Stomach (tissue), 9 donors: ENCODE data around the gene SERPINA4. TPM values are rescaled to one million over a fixed set of nuclear protein-coding genes. Genes with fewer than 3 reads are reported as not detected.
A peak's percentile ranks its signal among the peaks of the same experiment; 100 is the strongest.

Source experiments
- DNase-seq, 2 donors: peaks; one replicate each; pipeline versions ENCODE4 v3.0.0 to v3.0.0-alpha.2; 2013 to 2019
- H3K27ac ChIP-seq, 5 donors: fragments of 200-600 bp in 4 of 5; sonication (generic) in 4 of 5; one replicate each; pipeline ENCODE4 v1.5.1; 2013 to 2019; ENCODE audit warnings: mild to moderate bottlenecking in 1 of 5, moderate library complexity in 1 of 5
- H3K27me3 ChIP-seq, 3 donors: fragments of 200-600 bp; sonication (generic); one replicate each; pipeline ENCODE4 v1.5.1; 2017 to 2019; ENCODE audit warnings: mixed run types in 1 of 3
- H3K36me3 ChIP-seq, 4 donors: fragments of 200-600 bp; sonication (generic); 1 replicate in 3 of 4; 2 replicates in 1 of 4; pipeline ENCODE4 v1.5.1; 2016 to 2019
- H3K4me1 ChIP-seq, 4 donors: fragments of 200-600 bp; sonication (generic); one replicate each; pipeline ENCODE4 v1.5.1; 2016 to 2019
- H3K4me3 ChIP-seq, 4 donors: fragments of 200-600 bp; sonication (generic) in 3 of 4; one replicate each; pipeline ENCODE4 v1.5.1; 2016 to 2019; ENCODE audit warnings: mild to moderate bottlenecking in 1 of 4
- H3K9me3 ChIP-seq, 4 donors: fragments of 200-600 bp; sonication (generic); one replicate each; pipeline ENCODE4 v1.5.1; 2016 to 2019
- EP300 ChIP-seq: sonication (generic); formaldehyde crosslinking; IDR thresholded peaks from one replicate; pipeline ENCODE4 v1.6.1; 2017; ENCODE audit warnings: antibody characterized with exemption
- POLR2A ChIP-seq, 4 donors: fragments of 450-650 bp; IDR thresholded peaks; one replicate each; pipeline ENCODE4 v1.6.1; 2016; ENCODE audit warnings: antibody characterized with exemption in 4 of 4, control low read depth in 2 of 4, mild to moderate bottlenecking in 1 of 4, moderate library complexity in 1 of 4
- POLR2AphosphoS5 ChIP-seq, 3 donors: sonication (generic); formaldehyde crosslinking; IDR thresholded peaks; one replicate each; pipeline ENCODE4 v1.6.1; 2016; ENCODE audit warnings: antibody characterized with exemption in 3 of 3
- WGBS, 5 donors: extraction: QIAGEN DNeasy Blood & Tissue Kit in 3 of 5; methylation state at CpG; one replicate each; pipeline versions ENCODE4 v1.1.5 to v1.1.7; 2013 to 2018; 5-methylcytosine and 5-hydroxymethylcytosine counted together
- intact Hi-C: fragments of 100-400 bp; cut with DNase I; formaldehyde crosslinking; loops from one replicate; pipeline ENCODE4 v1.15.1; 2023; ENCODE audit warnings: low total_unique reads
- polyA plus RNA-seq, 3 donors: library from polyadenylated mRNA; stranded (reverse); fragments of 200-250 nt; gene quantifications; one replicate each; pipeline ENCODE4 v1.2.3, GENCODE V29; 2013
- total RNA-seq, 5 donors: library from RNA; depleted of rRNA; stranded (reverse); fragments of >200 nt; gene quantifications; one replicate each; pipeline versions ENCODE4 v1.1.0 to v1.2.3, GENCODE V29; 2014 to 2016
- TF ChIP-seq, protein P1 (sequence below), 7 experiments: fragments of 450-650 bp in 4 of 7; fragments of 200-600 bp in 3 of 7; sonication (generic) in 3 of 7; IDR thresholded peaks; one replicate each; pipeline ENCODE4 v1.5.1; 2016 to 2019; ENCODE audit warnings: antibody characterized with exemption in 7 of 7, control low read depth in 2 of 7, mild to moderate bottlenecking in 1 of 7
- donor health status: healthy with polysubstance abuse.
- donor health status: Bipolar disorder and iron deficiency.
- donor health status: healthy.

SERPINA4 gene
- total and polyA plus RNA-seq, 8 donors, result 4.7 to 27.5 (median 14.2) TPM; not detected in 2

DNA sequence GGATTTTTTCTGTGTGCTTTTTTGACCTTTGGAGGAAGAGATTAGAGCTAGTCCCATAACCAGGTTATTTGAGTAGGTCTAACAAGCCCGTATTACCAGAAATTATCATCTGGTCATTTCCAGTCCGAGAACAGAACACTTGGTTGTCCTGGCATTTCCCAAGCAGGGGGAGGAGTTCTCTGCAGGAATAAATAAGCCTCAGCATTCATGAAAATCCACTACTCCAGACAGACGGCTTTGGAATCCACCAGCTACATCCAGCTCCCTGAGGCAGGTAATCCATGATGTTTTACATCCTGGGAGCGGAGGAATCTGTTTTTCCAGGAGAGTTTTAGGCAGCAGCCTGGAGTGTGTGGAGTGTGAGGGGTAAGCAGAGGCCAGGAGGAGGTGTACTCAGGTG, 50.9 kb downstream of the SERPINA4 start, which contains the start of gene SERPINA3:
TSS of gene SERPINA3 (plus strand) at position 218 of the 400 bp plus-strand sequence. CDS start 2,051 bp downstream, outside the sequence.
- WGBS, 5 donors, result 30 to 38% (median 37%) methylated on average over 4 of the region's 4 CpGs
- intact Hi-C loops, result no loop called here
- peak within 1 kb of the TSS; percentile 1 to 70 (median 59) for H3K27ac ChIP-seq
- DNase-seq, result peak in 1 of 2 donors; percentile 52
- H3K9me3 ChIP-seq, result peaks cover under 1 to 7% (median 3%) of the 10 kb centered on the region in 4 donors
- no peaks in the 10 kb centered on the region for H3K27me3 ChIP-seq
- peak within 1 kb of the TSS in 3 of 4 donors; percentile 18 to 43 (median 29) for H3K4me3 ChIP-seq
- peak in 2 of 3 donors; percentile 18 to 84 for TF ChIP-seq POLR2AphosphoS5 (IDR thresholded peaks at IDR 0.05)
- TF ChIP-seq EP300, result no peak
- TF ChIP-seq, protein P1, sequence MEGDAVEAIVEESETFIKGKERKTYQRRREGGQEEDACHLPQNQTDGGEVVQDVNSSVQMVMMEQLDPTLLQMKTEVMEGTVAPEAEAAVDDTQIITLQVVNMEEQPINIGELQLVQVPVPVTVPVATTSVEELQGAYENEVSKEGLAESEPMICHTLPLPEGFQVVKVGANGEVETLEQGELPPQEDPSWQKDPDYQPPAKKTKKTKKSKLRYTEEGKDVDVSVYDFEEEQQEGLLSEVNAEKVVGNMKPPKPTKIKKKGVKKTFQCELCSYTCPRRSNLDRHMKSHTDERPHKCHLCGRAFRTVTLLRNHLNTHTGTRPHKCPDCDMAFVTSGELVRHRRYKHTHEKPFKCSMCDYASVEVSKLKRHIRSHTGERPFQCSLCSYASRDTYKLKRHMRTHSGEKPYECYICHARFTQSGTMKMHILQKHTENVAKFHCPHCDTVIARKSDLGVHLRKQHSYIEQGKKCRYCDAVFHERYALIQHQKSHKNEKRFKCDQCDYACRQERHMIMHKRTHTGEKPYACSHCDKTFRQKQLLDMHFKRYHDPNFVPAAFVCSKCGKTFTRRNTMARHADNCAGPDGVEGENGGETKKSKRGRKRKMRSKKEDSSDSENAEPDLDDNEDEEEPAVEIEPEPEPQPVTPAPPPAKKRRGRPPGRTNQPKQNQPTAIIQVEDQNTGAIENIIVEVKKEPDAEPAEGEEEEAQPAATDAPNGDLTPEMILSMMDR (IDR thresholded peaks at IDR 0.05), result no peak
- H3K36me3 ChIP-seq, result peaks cover 0 to 19% (median 7%) of the 10 kb centered on the region in 4 donors
- H3K4me1 ChIP-seq, result peaks cover 10 to 38% (median 26%) of the 10 kb centered on the region in 4 donors

DNA sequence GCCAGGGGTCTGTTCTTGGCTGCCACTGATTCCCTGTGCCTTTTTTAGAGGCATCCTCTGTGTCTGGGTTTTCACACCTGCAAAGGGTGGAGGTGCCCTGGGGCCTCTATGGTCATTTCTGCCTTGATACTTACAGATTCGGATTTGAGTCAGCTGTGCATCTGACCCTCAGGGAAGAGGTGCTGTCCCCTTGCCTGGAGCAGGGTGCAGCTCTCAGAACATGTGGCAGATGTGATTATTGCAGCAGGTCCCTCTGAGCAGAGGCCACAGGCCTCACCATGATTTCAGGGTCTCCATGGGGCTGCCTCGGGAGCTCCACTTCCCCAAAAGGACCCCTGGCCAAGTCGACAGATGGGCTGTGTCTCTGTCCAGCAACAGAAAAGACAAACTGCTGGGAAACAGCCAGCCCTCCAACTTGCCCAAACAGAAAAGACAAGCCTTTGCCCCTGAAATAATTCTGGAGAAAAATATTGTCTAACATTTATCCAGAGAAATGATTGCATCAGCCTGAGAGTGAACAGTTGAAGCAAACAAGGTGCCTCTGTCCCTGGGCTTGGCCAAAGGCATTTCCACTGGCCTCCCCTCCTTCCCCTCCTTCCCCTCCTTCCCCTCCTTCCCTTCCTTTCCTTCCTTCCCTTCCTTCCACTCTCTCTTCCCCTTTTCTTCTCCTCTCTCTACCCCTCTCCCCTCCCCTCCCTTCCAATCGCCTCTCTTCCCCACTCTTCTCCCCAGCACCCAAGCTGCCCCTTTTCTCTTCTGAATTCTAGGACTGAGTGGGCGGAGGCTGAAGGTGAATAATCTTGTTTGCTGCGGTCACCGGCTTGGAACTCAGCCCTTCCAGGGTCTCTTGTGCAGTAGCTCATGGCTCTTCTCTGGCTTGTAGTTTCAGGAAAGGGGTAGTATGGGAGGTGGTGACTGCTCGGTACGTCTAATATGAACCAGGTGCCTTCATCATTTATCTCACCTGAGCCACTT, 51.6 kb downstream of the SERPINA4 start:
- peaks cover 7 to 14% (median 10%) of the 10 kb centered on the region in 4 donors for H3K9me3 ChIP-seq
- no peaks in the 10 kb centered on the region for H3K27me3 ChIP-seq
- WGBS, 5 donors, result 35 to 54% (median 42%) methylated on average over 8 to 9 of the region's 9 CpGs
- peak in 1 of 2 donors; percentile 53 for DNase-seq
- no peak for TF ChIP-seq POLR2AphosphoS5 (IDR thresholded peaks at IDR 0.05)
- no peak for TF ChIP-seq EP300
- TF ChIP-seq POLR2A (IDR thresholded peaks at IDR 0.05), result no peak
- TF ChIP-seq, protein P1 (IDR thresholded peaks at IDR 0.05), result no peak
- peak overlapping the region; percentile 1 to 70 (median 59) for H3K27ac ChIP-seq
- H3K36me3 ChIP-seq, result peaks cover 0 to 26% (median 10%) of the 10 kb centered on the region in 4 donors
- H3K4me3 ChIP-seq, result peak overlapping the region in 3 of 4 donors; percentile 18 to 43 (median 29)
- intact Hi-C loops, result no loop called here
- H3K4me1 ChIP-seq, result peaks cover 10 to 38% (median 26%) of the 10 kb centered on the region in 4 donors

DNA sequence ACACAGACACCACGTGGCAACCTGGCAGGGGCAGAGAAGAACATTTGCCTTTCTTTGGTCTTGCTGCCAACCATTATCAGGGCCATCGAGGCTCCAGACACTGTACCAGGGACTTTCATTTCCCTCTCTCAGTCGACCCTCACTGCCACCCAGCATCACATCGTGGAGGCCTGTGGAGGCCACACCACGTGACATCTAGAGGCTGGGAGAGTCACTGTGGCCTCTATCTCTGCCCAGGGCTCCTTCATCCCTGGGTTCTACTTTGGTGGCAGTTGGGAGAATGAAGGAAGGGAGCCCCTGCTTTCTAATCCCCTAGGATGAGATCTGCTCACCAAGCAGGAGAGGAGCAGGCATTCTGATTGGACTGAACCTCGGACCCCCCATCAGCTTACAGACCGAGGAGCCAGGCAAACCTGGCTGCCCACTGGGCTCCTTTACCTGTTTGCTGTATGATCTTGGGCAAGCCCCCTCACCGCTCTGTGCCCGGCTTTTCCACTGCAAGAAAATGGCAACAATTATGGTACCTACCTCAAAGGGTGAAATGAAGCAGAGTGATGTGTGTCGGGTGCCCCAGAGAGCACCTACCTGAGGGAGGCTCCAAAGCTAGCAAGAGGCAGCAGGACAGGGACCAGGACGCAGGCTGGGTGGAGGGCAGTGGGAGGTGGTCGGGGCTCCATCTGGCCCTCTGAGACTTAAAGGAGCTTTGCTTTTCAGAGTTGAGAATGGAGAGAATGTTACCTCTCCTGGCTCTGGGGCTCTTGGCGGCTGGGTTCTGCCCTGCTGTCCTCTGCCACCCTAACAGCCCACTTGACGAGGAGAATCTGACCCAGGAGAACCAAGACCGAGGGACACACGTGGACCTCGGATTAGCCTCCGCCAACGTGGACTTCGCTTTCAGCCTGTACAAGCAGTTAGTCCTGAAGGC, 52.7 kb downstream of the SERPINA4 start:
- TF ChIP-seq EP300, result no peak
- no peak for TF ChIP-seq POLR2A (IDR thresholded peaks at IDR 0.05)
- TF ChIP-seq, protein P1 (IDR thresholded peaks at IDR 0.05), result no peak
- TF ChIP-seq POLR2AphosphoS5 (IDR thresholded peaks at IDR 0.05), result no peak
- Histone ChIP-seq H3K27me3 (no peaks in the 10 kb centered on the region), H3K9me3 (peaks cover 12 to 26% (median 21%) of the 10 kb centered on the region in 4 donors), H3K4me1 (peaks cover 10 to 38% (median 26%) of the 10 kb centered on the region in 4 donors), H3K36me3 (peaks cover 0 to 37% (median 20%) of the 10 kb centered on the region in 4 donors), H3K27ac (peak overlapping the region in 4 of 5 donors; percentile 52 to 70 (median 64)), H3K4me3 (peak overlapping the region in 2 of 4 donors; percentile 29 to 43)
- WGBS, 5 donors, result 78 to 88% (median 86%) methylated on average over 13 to 20 of the region's 20 CpGs
- intact Hi-C loops, result no loop called here
- DNase-seq, result no peak
